Activated T-cell treated with anti-CD3 and anti-CD28 coated beads for 4 hours (primary cell): ENCODE data around the gene STK26.
"Not testable (repeated sequence)": the region's sequence is repeated elsewhere in the genome, so short reads cannot be mapped to it uniquely, and the experiment has no call there.

ENCODE experiments used
- DNase-seq: peaks from one replicate; pipeline ENCODE4 v3.0.0-alpha.2; 2020

STK26 gene

DNA sequence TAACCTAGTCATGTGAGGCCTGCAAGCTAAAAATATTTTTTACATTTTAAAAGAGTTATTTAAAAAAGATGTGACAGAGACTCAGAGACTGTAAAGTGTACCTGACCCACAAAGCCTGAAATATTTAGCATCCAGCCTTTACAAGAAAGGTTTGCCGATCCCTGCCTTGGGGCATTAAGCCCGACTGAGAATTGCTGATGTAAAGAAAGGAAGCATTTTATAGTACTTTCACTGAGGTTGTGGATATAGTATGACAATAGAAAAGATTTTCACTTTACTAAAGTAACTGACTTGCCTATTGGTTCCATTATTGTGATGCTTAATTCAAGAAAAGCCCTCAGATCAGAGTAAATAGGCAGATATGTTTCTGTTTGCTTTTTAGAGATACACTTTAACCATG is 17.0 kb downstream of the STK26 start:
- DNase-seq = no peak

DNA sequence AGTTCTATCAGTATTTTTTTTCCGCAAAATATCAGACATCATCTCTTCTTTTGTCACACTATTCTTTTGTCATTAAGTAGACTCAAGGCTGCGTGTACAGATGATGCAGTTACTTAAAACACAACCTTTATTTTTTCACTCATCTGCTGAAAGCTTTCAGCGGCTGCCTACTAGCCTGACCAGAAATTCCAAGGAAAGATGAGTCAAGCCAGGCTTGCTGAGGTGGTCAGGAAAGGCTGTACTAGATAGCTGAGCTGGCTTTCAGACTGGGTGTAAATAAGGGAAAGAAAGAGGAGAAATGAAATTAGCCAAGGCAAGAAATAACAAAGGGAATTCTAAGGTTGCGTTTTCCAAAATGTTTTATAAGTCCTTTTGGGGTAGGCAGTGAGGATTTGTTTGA is 17.9 kb downstream of the STK26 start:
- no peak for DNase-seq

DNA sequence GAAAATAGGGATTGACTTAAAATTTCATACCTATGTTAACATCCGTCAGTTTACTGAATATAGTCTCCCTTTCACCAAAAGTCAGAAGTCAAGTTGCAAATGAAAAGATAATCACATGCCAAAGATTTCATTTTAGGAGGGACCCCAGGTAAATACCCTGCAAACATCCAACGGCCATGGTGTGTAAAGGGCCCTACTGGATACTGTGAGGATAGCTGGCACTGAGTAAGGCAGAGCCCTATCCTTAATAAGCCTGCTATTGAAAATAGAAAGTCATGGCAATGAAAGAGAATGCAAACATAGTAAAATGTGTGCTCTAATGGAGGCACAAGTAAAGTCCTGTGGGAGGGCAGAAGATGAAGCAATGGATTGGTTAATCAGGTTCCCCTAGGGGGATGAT is 20.9 kb downstream of the STK26 start:
- DNase-seq = no peak

DNA sequence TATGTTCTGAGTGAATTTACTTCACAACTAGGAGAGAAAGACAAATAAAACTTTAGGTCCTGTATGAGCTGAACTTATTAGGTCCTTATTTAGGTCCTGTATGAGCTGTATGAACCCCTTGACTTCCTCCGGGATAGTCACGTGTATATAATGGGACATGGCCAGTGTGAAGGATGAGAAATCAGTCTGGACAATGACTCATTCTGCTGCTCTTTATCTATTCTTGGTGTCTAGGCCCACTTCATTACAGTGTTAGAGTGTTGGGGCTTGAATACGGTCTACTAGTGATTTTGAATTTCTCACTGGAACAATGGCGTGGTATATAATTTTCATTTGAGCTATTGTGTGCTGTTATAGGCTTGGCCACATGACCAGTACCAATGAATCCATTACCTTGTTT is 21.9 kb downstream of the STK26 start:
- DNase-seq = no peak

DNA sequence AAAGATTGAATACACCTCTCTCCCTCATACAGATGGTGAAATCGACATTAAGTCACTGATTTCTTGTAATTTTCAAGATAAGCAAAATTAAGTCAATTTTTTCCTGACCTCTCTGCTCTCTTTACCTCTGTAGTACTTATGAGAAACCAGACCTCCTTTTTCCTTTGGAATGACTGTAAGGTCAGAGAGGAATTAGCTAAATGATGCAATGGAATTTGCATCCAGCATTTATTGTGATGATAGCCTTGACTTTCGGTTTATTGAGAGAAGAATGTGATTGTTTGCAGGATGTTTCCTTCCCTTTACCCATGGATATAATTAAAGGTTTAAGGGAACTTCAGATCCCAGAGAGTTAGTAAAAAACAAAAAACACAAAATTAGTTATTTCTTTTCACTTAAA is 22.4 kb downstream of the STK26 start:
- no peak for DNase-seq

DNA sequence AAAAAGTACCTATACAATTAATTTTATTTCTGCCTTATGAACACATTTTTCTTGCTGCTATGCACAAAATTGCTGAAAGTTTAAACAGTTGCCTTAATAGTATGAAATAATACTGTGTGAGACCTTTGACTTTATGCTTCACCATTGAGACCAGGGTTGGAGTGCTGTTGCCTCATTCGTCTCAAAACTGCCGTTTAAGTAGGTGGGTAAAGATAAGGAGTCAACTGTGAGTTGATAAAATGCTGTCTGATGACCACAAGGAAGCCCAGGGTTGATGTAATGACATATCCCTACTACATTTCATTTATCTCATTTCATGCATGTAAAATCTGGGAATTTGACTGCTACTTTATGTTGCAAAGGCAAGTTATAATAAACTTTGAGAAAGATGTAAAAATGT is 23.4 kb downstream of the STK26 start:
- no peak for DNase-seq

DNA sequence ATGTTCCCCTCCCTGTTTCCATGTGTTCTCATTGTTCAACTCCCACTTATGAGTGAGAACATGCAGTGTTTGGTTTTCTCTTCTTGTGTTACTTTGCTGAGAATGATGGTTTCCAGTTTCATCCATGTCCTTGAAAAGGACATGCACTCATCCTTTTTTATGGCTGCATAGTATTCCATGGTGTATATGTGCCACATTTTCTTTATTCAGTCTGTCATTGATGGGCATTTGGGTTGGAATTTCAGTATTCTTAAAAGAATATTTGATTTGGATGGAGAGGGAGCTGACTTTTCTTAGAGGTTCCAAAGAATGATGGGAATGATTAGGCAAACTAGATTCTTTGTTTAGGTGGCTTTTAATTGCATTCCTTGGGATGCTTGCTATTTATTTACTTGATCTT is 28.7 kb downstream of the STK26 start:
- not testable (repeated sequence) for DNase-seq

DNA sequence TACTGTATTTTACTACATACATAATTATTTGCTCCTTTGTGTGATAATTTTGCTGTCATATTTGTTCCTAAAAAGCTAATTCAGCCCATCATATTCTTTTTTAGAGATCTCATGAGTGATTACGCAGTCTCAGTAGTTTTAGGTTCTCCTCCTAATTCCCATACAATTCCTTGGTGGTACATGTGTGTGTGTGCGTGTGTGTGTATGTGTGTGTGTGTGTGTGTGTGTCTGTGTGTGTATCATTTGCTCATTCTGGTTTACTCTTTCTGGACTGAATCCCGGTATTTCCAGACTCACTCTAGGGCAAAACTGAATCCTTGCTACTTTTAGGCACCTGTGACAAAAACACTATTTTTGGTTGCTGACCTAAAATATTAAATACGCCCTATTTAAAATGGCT is 34.9 kb downstream of the STK26 start:
- DNase-seq = no peak

DNA sequence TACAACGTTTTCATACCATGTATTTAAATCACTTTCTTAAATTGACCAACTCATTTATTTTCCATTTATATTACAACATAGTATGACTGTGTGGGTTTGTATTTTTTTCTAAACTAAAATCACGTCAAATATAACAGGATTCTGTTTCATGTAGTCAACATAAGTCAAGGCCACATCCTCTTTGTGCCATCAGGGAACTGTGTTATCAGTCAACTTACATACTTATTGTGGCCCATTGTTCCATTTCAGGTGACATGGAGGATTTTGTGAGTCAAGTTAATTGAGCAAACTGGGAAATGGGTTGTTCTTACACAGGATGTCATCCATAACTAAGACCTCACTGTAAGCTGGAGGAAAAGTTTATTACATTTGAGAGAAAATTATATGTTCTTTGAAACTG is 35.9 kb downstream of the STK26 start:
- DNase-seq = no peak

DNA sequence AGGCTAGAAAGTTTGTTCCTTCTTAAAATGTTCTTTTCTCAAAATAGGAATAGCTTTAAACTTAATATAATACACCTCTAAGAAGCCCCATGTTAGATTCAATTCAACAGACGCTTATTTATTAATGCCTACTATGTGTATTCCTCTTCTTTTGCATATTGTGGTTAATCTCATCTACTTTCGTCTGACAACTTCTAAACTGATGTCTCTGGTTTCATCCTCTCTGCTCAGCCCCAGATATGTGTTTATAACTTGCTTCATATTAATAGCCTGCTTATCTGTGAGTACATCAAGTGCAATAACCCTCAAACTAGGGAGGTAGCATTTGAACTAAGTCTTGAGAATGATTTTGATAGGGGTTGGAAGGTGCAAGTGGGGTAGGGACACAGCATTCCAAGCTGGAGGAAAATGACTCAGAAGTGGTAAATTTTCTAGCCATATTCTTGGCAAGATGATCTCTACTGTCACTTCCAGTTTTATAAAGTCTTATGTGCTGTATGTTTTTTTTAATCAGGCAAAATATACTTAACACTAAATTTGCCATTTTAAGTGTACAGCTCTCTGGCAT is 37.0 kb downstream of the STK26 start:
- DNase-seq = no peak

DNA sequence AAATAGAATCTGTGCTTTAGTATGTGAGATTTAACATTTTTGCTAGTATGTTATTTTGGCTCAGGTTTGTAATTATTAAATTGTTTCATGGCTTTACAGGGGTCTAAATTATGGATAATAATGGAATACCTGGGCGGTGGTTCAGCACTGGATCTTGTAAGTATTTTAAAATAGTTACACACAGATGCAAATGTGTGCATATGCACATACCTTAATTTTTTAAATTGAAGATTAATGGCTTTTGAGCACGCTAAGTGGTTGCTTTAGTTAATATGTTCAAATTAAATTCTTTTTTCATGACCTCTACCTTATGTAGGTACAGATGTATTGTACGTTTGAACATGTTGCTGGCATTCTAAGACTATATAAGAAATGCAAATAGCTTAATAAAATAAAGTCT is 40.2 kb downstream of the STK26 start:
- DNase-seq = no peak

DNA sequence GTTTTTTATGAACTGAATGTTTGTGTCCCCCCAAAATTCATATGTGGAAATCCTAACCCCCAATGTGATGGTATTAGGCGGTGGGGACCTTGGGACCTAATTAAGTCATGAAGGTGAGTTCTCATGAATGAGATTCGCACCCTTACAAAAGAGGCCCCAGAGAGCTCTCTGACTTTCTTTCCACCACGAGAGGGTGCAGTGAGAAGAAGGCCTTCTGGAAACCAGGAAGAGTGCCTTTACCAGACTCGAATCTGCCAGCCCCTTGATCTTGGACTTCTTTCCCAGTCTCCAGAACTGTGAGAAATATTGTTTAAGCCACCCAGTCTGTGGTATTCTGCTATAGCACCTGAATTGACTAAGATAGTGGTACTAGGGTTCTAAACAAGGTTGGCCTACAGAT is 40.8 kb downstream of the STK26 start:
- no peak for DNase-seq

DNA sequence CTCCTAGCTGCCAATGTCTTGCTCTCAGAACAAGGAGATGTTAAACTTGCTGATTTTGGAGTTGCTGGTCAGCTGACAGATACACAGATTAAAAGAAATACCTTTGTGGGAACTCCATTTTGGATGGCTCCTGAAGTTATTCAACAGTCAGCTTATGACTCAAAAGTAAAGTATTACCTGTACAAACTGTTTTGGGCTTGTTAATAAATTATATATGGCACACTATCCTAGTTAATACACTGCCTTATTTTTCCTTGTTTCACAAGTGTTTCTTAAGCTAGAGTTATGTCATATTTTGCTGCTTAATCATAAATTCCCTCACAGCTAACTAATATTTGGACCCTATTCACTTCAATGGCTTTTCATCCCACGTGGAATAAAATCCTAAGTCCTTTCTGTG is 45.3 kb downstream of the STK26 start:
- no peak for DNase-seq

DNA sequence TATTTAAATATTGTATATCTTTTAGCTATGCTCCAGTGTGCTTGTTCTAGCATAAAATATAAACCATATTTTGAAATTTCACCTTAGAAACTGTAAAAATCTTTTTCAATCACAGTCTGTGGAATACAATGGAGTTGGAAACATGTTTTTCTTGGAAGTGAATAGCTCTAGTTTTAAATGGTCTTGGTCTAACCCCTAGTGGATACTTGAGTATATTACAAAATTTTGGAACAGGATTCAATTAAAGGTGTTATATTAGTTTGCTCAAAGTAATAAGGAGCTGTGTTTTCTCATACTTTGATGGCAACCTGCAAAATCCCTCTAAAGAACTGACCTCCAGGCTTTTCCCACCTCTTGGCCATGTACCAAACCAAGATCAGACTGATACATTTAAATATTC is 48.2 kb downstream of the STK26 start:
- DNase-seq = no peak

DNA sequence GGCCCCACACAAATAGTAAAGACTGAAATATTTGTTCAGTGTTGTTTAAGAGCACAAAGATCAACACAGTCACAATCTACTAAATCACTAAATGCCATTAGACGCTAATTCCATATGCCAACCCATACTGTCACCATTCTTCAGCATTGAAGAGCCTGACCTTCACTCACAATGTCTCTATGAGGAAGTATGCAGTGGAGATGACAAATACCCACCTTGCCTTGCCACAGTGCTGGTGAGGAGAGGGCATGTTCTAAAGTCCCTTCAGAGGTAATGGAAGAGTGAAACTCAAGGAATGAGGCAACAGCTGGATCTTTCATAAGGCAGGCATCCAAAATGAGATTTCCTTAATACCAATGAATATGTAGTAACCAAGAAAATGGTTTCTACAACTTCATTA is 54.3 kb downstream of the STK26 start:
- DNase-seq = no peak

DNA sequence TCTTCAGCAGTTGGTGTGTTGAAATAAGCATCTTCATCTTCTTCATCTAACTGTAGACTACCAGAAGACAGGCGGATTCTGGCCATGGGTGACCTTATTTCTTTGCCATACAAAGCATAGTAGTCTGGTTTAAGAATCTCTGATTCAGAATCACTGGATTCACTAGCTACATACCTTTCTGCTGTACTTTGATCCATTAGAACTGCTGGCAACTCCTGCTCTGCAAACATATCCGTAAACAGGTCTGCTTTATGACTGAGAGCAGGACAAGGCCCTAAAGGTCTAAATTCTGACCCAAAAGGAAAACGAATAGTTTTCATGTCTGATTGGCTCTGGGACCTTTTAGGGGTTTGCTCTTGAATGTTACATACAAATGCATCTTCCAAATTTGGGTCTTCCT is 54.8 kb downstream of the STK26 start:
- no peak for DNase-seq

DNA sequence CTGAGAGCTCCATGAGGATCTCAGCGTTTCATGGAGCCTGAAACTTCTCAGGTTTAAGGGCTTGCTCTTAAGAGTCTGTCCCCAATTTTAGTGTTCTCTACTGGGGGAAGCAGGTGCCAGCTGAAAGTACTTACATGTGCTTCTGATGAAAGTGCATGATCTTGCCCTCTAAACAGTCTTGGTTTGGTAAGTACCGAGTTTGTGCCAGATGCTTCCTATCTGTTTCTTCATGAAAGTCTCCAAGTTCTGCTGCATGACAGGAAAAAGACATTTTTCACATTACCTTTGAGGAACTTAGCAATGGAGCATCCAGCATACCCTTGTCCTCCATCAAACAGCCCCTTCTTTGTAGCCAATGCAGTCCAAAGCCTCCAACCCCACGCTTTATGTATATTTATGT is 62.7 kb downstream of the STK26 start:
- DNase-seq = no peak

DNA sequence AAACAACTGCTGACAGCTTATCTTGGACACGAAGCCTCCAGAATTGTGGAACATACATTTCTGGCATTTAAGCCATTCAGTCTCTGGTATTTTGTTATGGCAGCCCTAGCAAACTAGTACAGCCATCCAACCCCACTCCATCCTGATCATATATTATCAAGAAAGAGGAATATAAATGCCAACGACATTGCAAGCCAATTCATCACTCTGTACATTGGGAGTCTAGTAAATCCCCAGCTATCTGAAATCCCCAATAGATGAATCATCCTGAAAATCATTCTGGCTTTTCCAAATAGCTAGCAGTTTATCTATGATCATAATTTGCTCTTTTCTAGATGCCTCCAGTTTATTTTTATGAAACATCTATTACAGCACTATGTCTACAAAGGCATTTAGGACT is 63.6 kb downstream of the STK26 start:
- DNase-seq = no peak

DNA sequence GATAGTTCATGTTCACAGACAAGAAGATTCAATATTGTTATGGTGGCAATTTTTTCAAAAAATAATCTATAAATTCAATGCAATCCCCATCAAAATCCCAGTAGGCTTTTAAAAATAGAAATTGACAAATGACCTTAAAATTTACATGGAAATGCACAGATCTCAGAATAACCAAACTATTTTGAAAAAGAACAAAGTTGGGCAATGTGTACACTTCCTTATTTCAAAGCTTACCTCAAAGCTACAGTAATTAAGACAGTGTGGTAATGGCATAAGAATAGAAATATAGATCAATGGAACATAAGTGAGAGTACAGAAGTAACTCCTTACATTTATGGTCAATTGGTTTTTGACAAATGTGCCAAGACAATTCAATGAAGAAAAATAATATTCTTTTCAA is 65.8 kb downstream of the STK26 start:
- no peak for DNase-seq

DNA sequence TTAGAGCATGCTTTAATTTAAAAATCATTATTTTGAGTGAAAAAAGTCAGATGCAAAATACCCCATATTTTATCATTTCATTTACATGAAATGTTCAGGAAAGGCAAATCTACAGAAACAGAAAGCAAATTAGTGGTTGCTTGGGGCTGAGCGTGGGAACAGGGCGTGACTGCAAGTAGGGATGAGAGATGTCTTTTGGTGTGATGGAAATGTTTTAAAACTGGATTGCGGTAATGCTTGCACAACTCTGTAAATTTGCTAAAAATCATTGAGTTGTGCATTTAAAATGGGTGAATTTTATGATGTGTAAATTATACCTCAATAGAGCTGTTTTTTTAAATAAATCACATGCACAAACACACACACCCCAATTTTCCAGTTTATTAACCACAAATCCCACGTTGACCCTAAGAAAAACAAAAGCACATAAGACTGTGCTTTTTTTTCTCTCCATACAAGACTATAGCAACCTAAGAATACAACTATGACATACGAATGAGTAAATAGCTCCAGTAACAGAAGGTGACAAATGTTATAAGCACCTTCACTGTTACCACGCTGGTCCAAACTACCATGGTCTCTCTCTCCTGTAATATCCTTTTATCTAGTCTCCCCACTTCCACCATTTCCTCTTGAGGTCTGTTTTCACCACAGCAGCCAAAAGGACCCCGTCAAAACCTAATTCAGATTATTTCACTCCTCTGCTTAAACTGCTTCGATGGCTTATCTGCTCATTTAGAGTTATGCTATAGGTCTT is 67.5 kb downstream of the STK26 start:
- DNase-seq = no peak

DNA sequence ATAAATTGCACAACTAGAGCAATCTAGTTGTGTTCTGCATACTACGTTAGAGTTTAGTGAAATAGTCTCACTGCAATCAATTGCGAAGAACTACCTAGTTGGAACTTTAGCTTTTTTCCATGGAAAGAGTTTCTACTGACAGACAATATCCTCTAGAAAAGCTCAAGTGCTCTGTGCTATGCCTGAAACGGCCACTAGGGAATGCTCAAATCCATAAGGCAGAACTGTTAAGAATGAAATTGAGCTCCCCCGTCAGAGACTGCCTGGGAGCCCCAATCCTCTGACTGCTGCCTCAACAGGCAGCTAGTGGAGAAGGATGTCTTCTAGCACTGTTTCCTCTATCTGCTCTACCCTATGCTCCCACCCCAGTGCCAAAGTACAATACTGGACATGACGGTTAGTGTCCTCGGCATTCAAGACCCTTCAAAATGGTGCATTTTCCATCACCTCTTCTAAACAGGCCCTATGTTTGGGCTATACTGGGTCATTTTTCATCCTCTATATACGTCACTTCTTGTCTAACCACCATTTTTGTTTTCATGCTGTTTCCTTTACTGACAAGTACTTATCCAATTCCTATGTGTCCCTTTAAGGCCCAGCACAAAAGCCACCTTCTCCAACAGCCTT is 69.5 kb downstream of the STK26 start:
- peak; percentile 26 for DNase-seq

DNA sequence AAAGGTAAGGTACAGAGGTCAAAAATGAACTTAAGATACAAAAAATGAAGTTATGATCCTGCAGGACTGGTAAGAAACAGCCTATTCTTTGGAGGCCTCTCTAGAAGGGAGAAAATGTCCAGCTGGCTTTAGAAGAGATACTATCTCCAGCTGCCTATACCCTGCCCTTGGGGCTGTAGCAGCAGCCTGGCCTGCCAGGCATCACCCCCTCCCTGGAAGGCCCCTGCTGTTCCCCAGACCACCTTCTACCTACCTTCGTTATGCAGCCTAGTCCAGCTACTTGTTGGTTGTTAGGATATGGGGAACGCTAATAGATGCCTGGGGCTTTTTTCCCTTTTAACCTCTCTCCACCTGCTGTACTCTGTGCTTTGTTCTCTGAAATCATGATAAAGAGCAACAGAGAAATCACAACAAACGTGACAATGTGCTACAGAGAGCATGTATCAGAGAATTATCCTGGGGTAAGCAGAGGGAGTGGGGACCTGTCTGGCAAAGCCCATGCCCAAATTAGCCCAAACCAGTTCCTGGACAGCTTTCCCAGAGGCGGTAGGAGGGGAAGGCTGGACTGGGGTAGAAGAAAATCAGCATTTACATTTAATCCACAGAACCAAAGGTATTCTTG is 70.2 kb downstream of the STK26 start:
- no peak for DNase-seq

DNA sequence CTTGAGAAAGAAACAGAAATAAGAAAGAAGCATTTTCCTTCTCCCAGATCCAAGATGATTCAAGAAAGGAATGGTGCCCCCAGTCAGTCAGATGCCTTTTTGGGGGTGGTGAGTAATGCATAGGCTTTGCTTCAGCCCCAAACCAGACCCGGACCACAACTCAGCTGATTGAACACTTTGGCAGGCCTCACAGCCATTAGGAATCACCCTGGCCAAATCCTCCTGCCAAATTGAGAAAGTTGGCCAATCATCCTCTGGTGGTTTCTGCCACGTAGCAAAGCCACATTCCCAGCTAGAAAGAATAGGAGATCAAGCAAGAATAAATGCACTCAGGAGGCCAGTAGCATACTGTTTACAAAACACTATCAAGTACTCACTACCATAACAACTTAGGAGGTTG is 71.1 kb downstream of the STK26 start:
- DNase-seq = no peak

DNA sequence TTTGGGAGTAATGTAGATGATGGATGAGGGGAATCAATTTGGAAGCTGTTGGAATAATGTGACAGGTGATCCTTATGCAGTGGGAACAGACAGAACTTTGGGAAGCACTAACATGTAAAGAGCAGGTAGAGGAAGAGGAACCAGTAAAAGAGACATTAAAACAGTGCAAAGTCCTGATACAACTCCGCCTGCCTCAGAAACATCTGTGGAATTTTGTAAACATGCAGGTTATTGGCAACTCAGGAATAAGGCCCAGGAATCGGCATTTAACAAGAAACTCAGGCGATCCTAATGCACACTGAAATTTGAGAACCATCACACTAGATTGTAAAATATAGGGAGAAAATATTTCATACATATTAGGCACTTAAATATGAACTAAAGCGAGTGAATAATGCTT is 75.6 kb downstream of the STK26 start:
- DNase-seq = not testable (repeated sequence)
